DND-41 (cell line): Measurements from ENCODE around the gene MAST2.

Source experiments
- ATAC-seq: fragments of 200-7000 bp; cut with Tn5 transposase; 3 replicates; pipeline ENCODE4 v1.9.1; 2021; ENCODE audit warnings: low read depth; ENCODE audit not compliant: insufficient read depth
- DNase-seq: peaks from one replicate; pipeline ENCODE4 v3.0.0-alpha.2; 2020
- H2AFZ ChIP-seq: 2 replicates; pipeline ENCODE4 v1.6.0; 2012; ENCODE audit warnings: low read depth, low read length
- H3K27ac ChIP-seq: 2 replicates; pipeline ENCODE4 v1.5.1; 2012; ENCODE audit warnings: low read length, inconsistent platforms
- H3K27me3 ChIP-seq: fragments of 200-600 bp; sonication (generic); 2 replicates; pipeline ENCODE4 v1.6.0; 2012; ENCODE audit warnings: low read length, mild to moderate bottlenecking, inconsistent platforms; ENCODE audit not compliant: insufficient read depth, poor library complexity
- H3K36me3 ChIP-seq: 2 replicates; pipeline ENCODE4 v1.5.1; 2012; ENCODE audit warnings: low read length, inconsistent platforms; ENCODE audit not compliant: insufficient read depth
- H3K4me1 ChIP-seq: 2 replicates; pipeline ENCODE4 v1.5.1; 2012; ENCODE audit warnings: mild to moderate bottlenecking, low read length; ENCODE audit not compliant: insufficient read depth
- H3K4me2 ChIP-seq: 2 replicates; pipeline ENCODE4 v1.6.0; 2012; ENCODE audit warnings: mild to moderate bottlenecking, moderate library complexity, low read length, inconsistent platforms; ENCODE audit not compliant: insufficient read depth
- H3K4me3 ChIP-seq, 2 experiments: fragments of 200-600 bp in 1 of 2; shearing (Covaris generic) in 1 of 2; 2 replicates each; pipeline ENCODE4 v1.5.1; 2012 to 2016; ENCODE audit warnings: inconsistent platforms in 2 of 2, low read length in 2 of 2, mild to moderate bottlenecking in 2 of 2, low read depth in 1 of 2, moderate library complexity in 1 of 2
- H3K79me2 ChIP-seq: 2 replicates; pipeline ENCODE4 v1.6.0; 2012; ENCODE audit warnings: low read length, inconsistent platforms; ENCODE audit not compliant: insufficient read depth
- H3K9ac ChIP-seq: 2 replicates; pipeline ENCODE4 v1.6.0; 2012; ENCODE audit warnings: low read depth, mild to moderate bottlenecking, inconsistent platforms, low read length, moderate library complexity
- H3K9me3 ChIP-seq: 2 replicates; pipeline ENCODE4 v1.5.1; 2012; ENCODE audit warnings: low read length, moderate library complexity, mild to moderate bottlenecking, inconsistent platforms; ENCODE audit not compliant: insufficient read depth, severe bottlenecking
- H4K20me1 ChIP-seq: 2 replicates; pipeline ENCODE4 v1.6.0; 2012; ENCODE audit warnings: low read length; ENCODE audit not compliant: insufficient read depth
- EZH2 ChIP-seq: IDR thresholded peaks from 3 replicates; pipeline ENCODE4 v1.6.1; 2012; ENCODE audit warnings: borderline replicate concordance, low read depth, mild to moderate bottlenecking, moderate library complexity, low read length, inconsistent platforms; ENCODE audit not compliant: severe bottlenecking
- TF ChIP-seq, protein P1 (sequence below): IDR thresholded peaks from 2 replicates; pipeline ENCODE4 v1.5.1; 2012; ENCODE audit warnings: borderline replicate concordance, low read length, moderate library complexity, mild to moderate bottlenecking; ENCODE audit not compliant: poor library complexity, severe bottlenecking; ENCODE audit errors: extremely low read depth

Gene MAST2

DNA sequence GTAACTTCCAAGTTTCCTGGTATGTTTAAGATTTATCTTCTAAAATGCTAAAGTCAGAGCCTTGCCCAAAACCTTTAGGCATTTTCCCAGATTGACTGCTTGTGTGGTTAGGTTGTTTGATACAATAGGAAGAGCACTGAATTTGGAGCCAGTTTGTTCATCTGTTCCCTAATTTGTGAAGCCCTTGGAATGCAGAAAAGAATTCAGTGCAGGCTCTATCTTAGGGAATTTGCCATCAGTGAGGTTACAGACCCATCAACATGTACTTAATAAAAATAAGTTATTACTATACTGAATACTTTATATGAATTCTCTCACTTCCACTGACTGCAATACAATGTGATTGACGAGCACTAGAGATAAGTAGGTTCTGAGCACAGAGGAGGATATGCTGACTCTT lies 208.8 kb downstream of the MAST2 start:
- peaks cover 53% of the 10 kb centered on the region for H3K36me3 ChIP-seq

DNA sequence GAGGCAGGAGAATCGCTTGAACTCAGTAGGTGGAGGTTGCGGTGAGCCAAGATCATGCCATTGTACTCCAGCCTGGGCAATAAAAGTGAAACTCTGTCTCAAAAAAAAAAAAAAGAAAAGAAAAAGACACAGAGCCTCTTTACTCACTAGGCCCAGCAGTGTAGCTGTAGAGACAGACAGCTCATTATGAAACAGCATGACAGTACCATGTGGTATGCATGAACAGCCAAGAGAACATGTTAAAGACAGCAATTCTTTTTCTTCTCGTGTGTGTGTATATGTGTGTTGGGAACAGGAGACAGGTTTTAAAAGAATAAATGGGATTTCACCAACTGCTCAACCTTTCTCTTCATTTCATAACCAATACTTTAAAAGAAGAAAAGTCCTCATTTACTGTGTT lies 210.2 kb downstream of the MAST2 start:
- H3K27me3 ChIP-seq, result no peaks in the 10 kb centered on the region
- H3K36me3 ChIP-seq, result peaks cover 41% of the 10 kb centered on the region
- no peaks in the 10 kb centered on the region for H4K20me1 ChIP-seq
- no peaks in the 10 kb centered on the region for H3K9me3 ChIP-seq
- no peaks in the 10 kb centered on the region for H3K79me2 ChIP-seq
- H3K27ac ChIP-seq, result no peak overlapping the region
- no peak overlapping the region for H2AFZ ChIP-seq
- no peak for DNase-seq
- ATAC-seq, result no peak
- H3K9ac ChIP-seq, result no peak overlapping the region
- no peak overlapping the region for H3K4me2 ChIP-seq
- TF ChIP-seq, protein P1, sequence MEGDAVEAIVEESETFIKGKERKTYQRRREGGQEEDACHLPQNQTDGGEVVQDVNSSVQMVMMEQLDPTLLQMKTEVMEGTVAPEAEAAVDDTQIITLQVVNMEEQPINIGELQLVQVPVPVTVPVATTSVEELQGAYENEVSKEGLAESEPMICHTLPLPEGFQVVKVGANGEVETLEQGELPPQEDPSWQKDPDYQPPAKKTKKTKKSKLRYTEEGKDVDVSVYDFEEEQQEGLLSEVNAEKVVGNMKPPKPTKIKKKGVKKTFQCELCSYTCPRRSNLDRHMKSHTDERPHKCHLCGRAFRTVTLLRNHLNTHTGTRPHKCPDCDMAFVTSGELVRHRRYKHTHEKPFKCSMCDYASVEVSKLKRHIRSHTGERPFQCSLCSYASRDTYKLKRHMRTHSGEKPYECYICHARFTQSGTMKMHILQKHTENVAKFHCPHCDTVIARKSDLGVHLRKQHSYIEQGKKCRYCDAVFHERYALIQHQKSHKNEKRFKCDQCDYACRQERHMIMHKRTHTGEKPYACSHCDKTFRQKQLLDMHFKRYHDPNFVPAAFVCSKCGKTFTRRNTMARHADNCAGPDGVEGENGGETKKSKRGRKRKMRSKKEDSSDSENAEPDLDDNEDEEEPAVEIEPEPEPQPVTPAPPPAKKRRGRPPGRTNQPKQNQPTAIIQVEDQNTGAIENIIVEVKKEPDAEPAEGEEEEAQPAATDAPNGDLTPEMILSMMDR, result no peak
- no peak for TF ChIP-seq EZH2
- no peak overlapping the region for H3K4me3 ChIP-seq
- no peaks in the 10 kb centered on the region for H3K4me1 ChIP-seq

More for the DNA sequence above, 208.8 kb downstream of the MAST2 start:
- no peak for DNase-seq
- Histone ChIP-seq H3K9ac (no peak overlapping the region), H3K27ac (no peak overlapping the region), H3K27me3 (no peaks in the 10 kb centered on the region), H3K4me2 (no peak overlapping the region), H3K9me3 (no peaks in the 10 kb centered on the region), H4K20me1 (no peaks in the 10 kb centered on the region), H3K4me1 (no peaks in the 10 kb centered on the region), H2AFZ (no peak overlapping the region), H3K79me2 (no peaks in the 10 kb centered on the region), H3K4me3 (no peak overlapping the region)
- ATAC-seq, result no peak
- TF ChIP-seq, protein P1, result no peak
- TF ChIP-seq EZH2, result no peak

DNA sequence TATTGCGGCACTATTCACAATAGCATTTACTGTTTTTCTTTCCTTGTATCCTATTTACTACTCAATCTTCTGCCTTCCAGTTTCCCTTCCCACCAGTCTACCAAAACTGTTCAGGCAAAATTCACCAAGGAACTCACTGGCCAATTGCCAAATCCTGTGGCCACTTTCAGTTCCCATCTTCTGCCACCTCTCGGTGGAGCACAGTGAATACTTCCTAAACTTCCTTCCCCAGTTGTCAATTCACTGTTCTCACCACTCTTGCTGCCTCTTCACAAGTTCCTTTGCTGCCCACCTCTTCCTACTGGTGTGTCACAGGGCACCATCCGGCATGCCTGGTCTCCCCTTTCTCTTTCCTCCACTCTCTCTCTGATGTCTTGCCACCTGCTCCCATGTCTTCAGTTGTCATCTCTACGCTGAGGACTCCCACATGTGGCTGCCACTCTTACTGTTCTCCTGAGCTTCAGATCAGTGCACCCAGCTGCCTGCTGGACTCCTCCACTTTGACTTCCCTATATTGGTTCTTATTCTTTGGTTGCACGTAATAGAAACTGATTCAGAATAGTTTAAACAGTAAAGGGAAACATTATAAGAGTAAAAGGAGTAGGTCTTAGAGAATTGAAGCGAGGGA lies 214.6 kb downstream of the MAST2 start:
- Histone ChIP-seq H3K27ac (no peak overlapping the region), H3K4me3 (no peak overlapping the region), H3K27me3 (no peaks in the 10 kb centered on the region), H2AFZ (no peak overlapping the region), H3K36me3 (peaks cover 20% of the 10 kb centered on the region), H3K79me2 (no peaks in the 10 kb centered on the region), H4K20me1 (no peaks in the 10 kb centered on the region), H3K9ac (no peak overlapping the region), H3K4me2 (no peak overlapping the region), H3K4me1 (no peaks in the 10 kb centered on the region), H3K9me3 (no peaks in the 10 kb centered on the region)
- ATAC-seq (no peak), DNase-seq (no peak)
- TF ChIP-seq, protein P1, result no peak
- TF ChIP-seq EZH2, result no peak
